ENCODE measurements around the gene SPPL3.

DNA sequence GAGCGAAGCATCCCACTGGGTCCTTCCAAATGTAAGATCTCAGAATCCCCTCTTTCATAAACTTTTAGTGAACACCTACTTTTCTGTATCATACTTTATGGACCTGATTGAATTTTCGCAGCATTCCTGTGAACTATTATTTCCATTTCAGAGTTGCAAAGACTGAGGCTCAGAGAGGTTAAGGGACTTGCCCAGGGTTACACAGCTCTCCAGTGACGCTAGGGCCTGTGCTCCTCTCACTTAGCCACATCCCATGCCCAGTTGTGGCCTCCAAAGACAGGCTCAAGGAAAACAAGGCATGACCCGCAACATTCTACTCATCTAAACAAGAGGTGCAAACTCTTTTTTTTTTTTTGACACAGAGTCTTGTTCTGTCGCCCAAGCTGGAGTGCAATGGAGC is 25.9 kb upstream of the SPPL3 start:
- TF ChIP-seq, protein P1, sequence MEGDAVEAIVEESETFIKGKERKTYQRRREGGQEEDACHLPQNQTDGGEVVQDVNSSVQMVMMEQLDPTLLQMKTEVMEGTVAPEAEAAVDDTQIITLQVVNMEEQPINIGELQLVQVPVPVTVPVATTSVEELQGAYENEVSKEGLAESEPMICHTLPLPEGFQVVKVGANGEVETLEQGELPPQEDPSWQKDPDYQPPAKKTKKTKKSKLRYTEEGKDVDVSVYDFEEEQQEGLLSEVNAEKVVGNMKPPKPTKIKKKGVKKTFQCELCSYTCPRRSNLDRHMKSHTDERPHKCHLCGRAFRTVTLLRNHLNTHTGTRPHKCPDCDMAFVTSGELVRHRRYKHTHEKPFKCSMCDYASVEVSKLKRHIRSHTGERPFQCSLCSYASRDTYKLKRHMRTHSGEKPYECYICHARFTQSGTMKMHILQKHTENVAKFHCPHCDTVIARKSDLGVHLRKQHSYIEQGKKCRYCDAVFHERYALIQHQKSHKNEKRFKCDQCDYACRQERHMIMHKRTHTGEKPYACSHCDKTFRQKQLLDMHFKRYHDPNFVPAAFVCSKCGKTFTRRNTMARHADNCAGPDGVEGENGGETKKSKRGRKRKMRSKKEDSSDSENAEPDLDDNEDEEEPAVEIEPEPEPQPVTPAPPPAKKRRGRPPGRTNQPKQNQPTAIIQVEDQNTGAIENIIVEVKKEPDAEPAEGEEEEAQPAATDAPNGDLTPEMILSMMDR (IDR thresholded peaks at IDR 0.05), result no peak
- TF ChIP-seq ZFX (IDR thresholded peaks at IDR 0.05; ENCODE audit: borderline replicate concordance), result no peak

Data from 22Rv1 (cell line).